Neural progenitor cell (in vitro differentiated cells): Measurements from ENCODE around the gene PUDP.
A peak's percentile ranks its signal among the peaks of the same experiment; 100 is the strongest.

Experiments
- EZH2 ChIP-seq: fragments of 200-600 bp; sonication (generic); IDR thresholded peaks from 2 replicates; pipeline ENCODE4 v1.6.1; 2017; ENCODE audit warnings: antibody characterized with exemption, mild to moderate bottlenecking, moderate library complexity
- EZH2phosphoT487 ChIP-seq: fragments of 200-600 bp; sonication (generic); IDR thresholded peaks from 2 replicates; pipeline ENCODE4 v1.6.1; 2017; ENCODE audit warnings: antibody characterized with exemption
- TF ChIP-seq, protein P1 (sequence below): fragments of 200-600 bp; sonication (generic); IDR thresholded peaks from 2 replicates; pipeline ENCODE4 v1.5.1; 2017; ENCODE audit warnings: antibody characterized with exemption, mild to moderate bottlenecking

GRCh38 chrX:7047951-7048350, 100.0 kb downstream of the PUDP start:
- TF ChIP-seq, protein P1, sequence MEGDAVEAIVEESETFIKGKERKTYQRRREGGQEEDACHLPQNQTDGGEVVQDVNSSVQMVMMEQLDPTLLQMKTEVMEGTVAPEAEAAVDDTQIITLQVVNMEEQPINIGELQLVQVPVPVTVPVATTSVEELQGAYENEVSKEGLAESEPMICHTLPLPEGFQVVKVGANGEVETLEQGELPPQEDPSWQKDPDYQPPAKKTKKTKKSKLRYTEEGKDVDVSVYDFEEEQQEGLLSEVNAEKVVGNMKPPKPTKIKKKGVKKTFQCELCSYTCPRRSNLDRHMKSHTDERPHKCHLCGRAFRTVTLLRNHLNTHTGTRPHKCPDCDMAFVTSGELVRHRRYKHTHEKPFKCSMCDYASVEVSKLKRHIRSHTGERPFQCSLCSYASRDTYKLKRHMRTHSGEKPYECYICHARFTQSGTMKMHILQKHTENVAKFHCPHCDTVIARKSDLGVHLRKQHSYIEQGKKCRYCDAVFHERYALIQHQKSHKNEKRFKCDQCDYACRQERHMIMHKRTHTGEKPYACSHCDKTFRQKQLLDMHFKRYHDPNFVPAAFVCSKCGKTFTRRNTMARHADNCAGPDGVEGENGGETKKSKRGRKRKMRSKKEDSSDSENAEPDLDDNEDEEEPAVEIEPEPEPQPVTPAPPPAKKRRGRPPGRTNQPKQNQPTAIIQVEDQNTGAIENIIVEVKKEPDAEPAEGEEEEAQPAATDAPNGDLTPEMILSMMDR, result peak; percentile 45
- TF ChIP-seq EZH2phosphoT487, result no peak
- TF ChIP-seq EZH2, result no peak
